ENCODE results near the gene RASA2.

Gene RASA2

DNA sequence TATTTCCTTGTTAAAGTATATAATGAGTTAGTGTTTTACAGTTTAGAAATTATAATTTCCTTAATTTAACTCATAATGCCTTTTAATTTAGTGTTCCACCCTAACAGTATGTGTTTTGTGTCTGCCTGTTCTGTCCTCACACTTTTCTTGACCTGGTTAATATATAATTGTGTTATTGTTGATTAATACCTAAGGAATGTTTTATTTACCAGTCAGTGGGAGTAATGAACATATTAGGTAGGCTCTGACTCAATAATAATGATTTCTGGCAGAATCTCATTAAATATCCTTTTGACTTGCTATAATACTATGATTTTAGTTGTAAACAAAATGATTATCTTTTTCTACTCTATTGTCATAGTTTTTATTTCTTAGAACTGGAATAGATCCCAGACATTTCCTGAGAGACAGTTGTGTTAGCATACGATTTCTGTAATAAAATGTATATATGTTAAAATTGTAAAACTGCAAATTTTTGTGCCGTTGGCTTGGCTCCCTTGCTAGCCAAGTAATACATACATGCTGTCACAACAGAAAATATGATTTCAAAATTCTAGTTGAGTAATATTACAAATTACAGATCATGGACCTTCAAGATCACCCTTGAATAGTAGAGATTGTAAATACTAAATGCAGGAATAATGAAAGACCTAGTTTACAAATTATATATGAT is 51.9 kb downstream of the RASA2 start:
- no peak for DNase-seq

DNA sequence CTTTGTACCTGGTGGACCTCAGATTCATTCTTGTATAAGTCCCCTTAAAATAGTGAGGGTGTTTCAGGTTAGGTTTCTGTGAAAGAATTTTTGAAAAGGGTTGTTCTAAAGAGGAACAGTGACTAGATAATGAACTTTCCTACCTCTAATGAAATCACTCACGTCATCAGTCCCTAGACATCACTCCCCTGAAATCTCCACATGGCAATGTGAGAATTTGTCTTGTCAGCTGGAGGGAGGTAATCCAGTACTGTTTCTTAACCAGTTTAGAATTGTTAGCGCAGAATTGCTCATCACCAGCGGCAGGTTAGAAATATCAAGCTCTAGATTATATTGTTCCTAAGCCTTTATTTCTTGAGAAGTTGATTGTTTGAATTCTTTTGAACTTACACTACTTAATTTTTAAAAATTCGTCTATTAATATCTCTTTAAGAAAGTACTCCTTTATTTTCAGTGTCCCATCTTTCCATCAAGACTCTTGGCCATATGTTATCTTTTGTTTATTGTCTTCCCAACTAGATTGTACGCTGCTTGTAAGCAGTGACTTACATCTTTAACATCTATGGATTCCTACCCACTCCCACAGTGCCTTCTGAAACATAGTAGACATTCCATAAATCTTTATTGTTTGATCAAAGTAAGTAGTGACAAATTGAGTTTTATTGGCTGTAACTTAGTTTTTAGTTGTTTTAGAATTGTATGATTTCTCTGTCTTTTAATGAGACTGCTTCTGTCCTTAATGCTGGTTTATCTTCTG is 52.8 kb downstream of the RASA2 start:
- no peak for DNase-seq

DNA sequence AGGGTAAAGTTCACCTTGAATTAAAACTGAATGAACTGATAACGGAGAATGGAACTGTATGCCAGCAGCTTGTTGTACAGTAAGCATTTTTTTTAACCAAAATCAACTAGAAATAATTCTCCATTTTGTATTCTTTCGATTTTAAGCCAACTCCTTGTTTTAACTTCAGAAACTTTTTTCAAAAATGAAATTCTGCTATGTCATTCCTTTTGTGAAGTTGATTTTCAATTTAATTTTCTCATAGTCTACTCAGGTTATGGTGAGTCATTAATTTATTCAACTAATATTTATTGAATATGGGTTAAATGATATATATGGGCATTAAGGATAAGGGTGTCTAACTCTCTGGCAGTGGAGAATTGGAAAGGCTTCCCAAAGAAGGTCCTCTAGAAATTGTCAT is 53.7 kb downstream of the RASA2 start:
- DNase-seq: no peak

DNA sequence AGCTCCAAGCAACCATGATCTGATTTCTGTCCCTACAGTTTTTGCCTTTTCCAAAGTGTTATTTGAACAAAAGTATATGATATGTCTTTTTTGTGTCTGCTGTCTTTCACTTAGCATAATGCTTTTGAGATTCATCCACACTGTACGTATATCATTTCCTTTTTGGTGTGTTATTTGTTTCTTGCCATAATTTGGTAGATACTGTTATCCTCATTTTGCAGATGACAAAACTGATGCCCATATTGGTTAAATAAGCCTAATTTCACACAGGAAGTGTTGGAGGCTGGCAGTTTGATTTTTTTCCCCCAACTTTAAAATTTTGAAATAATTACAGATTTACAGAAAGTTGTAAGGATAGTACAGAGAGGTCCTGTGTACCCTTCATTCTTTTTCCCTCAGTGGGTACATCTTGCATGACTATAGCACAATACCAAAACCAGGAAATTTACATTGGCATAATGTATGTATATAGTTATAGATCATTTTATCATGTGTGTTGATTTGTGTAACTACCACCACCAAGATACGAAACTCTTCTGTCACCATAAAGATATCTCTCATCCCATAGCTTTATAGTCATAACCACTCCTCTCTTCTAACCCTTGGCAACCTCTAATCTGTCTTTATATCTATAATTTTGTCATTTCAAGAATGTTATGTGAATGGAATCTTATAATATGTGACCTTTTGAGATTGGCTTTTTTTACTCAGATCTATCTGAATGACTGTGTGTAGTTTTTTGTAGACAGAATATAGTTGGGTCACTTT is 55.6 kb downstream of the RASA2 start:
- DNase-seq: no peak

DNA sequence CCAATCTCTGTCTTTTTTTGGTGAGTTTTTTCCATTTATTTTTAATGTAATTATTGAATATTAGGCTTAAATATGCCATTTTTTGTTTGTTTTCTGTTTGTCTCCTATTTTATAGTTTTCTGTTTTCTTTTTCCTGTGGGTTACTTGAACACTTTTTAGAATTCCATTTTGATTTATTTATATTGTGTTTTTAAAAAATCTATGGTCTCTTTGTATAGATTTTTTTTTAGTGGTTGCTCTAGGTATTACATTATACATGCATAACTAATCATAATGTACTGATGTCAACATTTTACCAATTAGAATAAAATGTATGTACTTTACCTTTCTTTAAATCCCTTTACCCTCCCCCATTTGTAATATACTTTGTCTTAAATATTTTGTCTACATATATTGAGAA is 56.2 kb downstream of the RASA2 start:
- DNase-seq: no peak

DNA sequence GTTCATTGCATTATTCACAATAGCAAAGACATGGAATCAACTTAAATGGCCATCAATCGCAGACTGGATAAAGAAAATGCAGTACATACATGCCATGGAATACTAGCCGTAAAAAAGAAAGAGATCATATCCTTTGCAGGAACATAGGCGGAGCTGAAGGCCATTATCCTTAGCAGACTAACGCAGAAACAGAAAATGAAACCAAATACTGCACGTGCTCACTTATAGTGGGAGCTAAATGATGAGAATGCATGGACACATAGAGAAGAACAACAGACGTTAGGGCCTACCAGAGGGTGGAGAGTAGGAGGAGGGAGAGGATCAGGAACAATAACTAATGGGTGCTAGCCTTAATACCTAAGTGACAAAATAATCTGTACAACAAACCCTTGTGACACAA is 57.9 kb downstream of the RASA2 start:
- no peak for DNase-seq

DNA sequence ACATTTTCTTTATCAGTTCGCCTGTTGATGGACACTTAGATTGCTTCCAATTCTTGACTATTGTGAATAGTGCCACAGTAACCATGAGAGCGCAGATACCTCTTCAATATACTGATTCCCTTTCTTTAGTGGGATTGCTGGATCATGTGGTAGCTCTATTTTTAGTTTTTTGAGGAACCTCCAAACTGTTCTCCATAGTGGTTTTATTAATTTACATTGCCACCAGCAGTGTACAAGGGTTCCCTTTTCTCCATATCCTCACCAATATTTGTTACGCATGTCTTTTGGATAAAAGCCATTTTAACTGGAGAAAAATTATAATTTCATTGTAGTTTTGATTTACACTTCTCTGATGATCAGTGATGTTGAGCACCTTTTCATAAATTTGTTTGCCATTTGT is 59.3 kb downstream of the RASA2 start:
- no peak for DNase-seq

DNA sequence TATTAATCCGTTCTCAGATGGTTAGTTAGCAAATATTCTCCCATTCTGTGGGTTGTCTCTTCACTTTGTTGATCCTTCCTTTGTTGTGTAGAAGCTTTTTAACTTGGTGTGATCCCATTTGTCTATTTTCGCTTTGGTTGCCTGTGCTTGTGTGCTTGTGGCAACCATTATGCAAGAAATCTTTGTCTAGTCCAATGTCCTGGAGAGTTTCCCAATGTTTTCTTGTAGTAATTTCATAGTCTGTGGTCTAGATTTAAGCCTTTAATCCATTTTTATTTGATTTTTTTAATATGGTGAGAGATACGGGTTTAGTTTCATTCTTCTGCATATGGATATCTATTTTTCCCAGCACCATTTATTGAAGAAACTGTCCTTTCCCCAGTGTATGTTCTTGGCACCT is 59.8 kb downstream of the RASA2 start:
- no peak for DNase-seq

DNA sequence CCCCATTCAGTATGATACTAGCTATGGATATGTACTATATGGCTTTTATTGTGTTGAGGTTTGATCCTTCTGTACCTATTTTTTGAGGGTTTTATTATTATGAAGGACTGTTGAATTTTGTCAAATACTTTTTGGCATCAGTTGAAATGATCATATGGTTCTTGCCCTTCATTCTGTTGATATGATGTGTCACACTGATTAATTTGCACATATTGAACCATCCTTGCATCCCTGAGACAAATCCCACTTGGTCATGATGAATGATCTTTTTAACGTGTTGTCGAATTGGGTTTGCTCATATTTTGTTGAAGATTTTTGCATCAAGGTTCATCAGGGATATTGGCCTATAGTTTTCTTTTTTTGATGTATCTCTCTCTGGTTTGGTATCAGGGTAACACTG is 61.0 kb downstream of the RASA2 start:
- no peak for DNase-seq

DNA sequence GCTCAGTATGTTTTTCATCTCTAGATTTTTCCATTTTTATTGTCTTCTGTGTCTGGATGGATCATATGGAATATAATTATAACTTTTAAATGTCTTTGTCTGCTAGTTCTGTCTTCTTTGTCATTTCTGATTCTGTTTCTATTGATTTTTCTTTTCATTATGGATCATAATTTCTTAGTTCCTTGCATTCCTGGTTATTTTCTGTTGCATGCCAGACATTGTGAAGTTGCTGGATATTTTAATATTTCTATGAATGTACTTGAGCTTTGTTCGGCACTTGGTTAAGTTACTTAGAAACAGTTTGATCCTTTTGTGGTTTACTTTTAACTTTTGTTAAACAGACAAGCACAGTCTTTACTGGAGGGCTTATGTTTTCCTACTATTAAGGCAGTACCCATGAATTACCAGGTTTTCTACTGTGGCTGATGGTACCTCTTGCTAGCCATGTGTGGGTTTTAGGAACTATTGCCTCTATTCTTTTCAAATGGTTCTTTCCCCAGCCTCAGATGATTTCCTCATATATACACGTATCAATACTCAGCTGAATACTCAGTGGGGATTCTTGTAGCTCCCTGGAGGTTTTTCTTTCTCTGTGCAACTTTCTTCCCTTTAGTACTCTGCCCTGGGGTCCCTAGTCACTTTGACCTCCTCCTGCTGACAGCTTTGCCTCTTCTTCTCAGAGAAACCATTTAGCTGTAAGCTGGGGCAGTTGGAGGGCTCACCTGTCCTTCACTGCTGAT is 64.3 kb downstream of the RASA2 start:
- no peak for DNase-seq

DNA sequence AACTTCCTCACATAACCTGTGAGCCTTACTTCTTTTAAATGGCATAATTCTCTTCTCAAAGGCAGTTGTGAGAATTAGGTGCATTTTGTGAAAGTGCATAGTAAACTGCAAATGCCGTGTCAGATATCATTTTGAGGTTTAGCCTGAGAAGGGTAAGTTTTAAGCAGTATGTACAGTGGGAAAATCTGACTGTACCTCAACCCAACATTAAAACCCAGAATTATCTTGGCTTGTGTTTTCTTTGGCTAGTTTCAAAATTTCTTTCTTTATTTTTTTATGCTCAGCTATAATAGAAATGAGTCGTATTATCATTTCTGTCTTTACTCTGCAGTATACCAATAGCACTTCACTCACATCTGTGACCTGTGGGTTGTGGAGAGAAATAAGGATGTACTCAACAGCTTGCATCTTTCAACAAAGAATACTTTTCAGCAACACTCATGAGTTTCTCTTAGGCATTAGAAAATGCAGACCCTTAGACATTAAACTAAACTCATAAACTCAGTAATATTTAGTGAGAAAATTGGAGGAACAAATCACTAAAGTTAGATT is 65.7 kb downstream of the RASA2 start:
- no peak for DNase-seq

DNA sequence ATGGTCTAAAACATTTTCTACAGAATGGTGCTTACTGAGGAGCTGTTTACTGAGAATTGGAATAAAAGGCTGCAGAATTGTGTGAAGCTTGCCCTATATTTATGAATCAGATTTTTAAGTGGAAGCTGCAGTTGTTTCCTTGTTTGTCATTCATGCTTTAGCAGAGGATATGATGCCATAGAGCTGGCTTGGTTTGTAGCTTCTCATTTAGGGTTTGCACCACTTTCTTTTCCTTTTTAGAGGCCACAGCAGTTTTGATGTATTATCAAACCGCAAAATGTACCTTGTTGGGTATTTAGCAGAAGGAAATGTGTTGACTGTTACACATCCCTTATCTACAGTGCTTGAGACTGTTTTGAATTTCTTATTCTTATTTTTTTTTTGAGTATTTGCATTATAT is 66.2 kb downstream of the RASA2 start:
- no peak for DNase-seq

DNA sequence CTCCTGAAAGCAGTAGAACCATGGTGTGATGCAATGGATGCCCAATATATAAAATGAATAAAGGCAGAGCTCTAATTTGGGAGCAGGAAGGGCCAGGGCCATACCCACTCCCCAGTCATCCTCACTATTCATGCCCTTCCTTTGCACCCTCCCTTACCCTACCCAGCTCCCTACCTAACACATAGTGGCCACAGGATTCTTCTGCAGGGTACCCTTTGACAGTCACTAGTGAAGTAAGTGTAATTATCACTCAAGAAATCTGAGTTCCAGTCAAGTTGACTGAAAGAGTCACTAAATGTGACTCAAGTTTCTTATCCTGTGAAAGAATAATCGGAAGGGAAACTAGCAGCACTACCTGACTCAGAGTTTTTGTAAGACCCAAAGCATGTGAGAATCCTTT is 69.2 kb downstream of the RASA2 start:
- DNase-seq: no peak

DNA sequence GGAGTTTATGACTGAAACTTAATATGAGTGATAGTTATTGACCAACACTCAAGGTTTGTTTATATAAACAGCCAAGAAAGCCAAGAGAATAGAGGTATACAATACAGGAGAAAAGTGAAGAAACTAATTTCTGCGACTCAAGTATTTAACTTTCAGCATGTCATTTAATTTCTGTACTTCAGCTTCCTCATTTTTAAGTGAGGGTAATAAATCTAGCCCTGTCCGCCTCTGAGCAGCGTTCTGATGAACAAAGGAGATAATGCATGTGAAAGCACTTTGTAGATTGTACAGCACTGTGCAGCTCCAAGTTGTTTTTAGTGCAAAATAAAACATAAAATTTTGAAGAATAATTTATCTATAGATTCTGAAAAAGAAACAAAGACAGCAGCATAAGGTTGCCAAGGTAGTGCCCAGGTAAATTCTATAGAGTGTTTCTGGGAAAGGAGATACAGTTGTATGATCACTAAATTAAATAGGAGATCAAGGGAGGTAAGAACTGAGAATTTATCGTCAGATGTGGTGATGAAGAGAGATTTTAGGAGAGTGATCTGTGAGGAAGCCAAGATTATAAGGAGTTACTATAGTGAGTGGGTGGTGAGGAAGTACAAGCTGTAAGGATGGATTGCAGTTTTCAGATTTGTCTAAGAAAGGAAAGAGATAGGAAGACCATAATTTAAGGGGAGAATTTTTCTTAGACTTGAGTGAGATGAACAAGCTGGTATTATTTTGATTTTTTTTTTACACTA is 71.3 kb downstream of the RASA2 start:
- no peak for DNase-seq

DNA sequence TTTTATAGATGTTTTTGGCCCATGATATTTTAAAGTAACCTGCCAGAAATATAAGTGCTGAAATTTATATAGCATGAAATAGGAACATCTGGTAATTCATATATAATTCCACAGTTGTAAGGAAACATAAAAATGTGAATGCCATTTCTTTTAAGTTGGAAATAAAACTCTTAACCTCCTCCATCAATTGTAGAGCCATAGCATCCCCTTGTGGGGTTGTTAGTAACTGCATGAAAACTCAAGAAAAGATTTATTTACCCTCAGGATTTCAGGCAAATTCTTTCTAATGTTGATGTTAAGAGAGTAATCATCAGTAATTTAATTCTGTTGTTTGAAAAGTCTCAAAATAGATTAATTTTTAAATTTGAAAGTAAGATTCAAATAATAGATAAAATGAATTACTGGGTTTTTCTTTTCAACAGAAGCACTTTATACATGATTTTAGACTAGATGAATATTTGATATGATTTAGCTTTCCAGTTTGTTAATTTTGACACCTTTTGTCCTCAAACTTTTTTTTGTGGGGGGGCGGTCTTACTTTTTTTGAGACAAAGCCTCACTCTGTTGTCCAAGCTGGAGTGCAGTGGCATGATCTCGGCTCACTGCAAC is 74.7 kb downstream of the RASA2 start:
- DNase-seq: peak; percentile 13

DNA sequence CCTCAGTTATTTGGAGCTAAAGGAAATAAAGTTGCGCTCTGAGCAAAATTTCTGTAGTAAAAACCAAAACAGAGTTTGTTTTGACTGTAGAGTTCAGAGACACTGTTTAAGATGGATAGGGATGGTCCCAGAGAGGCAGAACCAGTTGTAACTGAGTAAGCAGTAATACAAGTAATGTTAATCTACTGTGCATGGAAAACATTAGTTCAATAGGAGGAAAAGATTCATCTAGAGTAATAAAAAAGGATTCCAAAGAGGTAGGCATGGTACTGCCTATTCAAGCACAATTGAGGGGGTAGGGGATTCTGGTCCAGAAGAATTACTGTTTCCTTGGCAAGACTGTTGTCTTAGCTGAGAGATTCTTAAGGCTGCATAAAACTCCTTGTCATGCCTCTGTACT is 77.4 kb downstream of the RASA2 start:
- DNase-seq: no peak

DNA sequence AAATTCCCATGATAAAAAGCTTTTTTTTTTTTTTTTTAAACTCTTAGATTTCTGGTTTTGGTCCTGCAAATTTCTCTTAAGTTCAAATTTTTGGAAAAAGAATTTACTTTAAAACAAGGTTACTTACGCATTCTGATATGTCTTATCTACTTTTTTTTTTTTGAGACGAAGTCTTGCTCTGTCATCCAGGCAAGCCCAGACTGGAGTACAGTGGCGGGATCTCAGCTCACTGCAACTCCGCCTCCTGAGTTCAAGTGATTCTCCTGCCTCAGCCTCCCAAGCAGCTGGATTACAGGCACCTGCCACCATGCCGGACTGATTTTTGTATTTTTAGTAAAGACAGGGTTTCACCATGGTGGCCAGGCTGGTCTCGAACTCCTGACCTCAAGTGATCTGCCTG is 83.2 kb downstream of the RASA2 start:
- no peak for DNase-seq

DNA sequence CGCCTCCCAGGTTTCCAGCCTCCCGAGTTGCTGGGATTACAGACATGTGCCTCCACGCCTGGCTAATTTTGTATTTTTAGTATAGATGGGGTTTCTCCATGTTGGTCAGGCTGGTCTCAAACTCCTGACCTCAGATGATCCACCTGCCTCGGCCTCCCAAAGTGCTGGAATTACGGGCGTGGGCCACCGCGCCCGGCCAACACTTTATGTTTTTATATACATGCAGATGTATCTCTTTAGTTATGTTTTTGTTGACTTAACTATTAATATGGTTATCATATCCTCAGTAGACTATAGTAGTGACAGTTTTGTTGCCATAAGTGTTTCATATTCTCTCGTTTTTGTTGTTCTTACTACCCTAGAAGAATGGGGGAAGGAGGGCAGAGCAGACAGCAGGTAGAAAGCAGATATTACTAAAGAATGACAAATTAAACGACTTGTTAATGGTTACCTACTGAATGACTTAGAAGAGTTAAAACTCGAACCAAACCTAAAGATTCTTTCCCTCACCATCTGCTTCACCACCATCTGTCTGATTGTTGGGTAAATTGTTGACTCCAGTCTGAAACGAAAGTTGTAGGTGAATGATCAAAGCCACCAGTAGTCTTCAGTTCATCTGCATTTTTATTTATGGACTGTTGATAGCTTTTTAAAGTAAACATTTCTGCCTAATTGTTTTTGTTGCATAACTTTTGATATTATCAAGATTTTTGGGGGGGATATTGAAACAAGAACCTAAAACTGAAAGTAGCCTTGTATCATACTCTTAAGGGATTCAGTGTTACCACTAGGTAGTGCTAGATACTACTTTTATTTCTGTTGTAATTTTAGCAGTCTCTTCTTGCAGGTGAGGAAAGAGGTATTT is 89.3 kb downstream of the RASA2 start:
- no peak for DNase-seq

DNA sequence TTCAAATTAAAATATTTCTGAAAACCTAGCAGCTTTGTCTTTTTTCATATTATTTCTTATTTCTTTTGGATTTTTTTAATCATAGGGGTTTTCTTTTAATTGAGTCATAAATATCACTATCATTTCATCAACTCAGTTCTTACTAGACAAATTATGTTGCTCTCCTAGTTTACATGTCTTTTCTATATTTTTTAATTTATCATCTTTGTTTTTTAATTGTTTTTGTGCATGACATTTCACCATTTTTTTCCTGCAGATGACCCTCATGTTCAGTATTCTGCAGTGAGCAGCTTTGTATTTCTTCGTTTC is 89.9 kb downstream of the RASA2 start:
- DNase-seq: no peak

DNA sequence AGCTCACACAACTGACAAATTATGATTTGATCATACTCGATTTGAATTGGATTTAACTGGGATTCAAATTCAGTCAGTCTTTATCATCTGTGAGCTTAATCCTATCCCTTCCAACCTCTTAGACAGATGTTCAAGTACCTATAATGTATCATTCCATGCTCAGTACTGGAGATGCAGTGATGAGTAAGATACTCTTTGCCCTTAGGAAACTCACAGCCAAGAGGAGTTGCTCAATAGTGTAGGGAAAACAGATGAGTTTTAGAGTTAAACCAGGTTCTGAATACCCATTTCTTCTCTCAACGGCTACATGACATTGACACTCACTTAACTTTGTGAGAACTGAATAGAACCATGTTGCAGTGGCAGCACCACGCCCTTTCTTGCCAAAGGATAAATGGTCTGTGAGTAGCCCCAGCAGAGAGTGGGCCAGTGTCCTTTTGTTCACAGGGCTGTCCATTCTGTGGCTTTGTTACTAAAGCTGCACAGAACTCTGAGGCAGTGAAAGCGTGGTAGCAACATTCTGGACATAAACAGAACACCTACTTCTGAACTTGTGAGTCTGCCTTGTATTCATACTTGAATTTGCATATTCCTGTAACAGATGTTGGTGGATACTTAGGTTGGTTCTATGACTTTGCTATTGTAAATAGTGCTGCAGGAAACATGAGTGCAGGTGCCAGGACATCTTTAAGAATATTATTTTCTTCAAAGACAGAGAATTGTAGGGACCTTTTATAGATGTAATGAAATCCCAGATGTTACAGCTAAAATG is 91.6 kb downstream of the RASA2 start:
- DNase-seq: no peak

All from T-helper 9 cell (primary cell).